Measurements from ENCODE around the gene TRIM72.
A peak's percentile ranks its signal among the peaks of the same experiment; 100 is the strongest.
"Not testable (repeated sequence)": the region's sequence is repeated elsewhere in the genome, so short reads cannot be mapped to it uniquely, and the experiment has no call there.

The TRIM72 gene

GRCh38 chr16:31213877-31214707 is at the start of gene TRIM72:
Gene TRIM72, plus strand, starts transcription at chr16:31214119. Its CDS starts 620 bp downstream, at chr16:31214739.
- no peak for DNase-seq

GRCh38 chr16:31167315-31167714 is 46.6 kb upstream of the TRIM72 start:
- DNase-seq: no peak

GRCh38 chr16:31168848-31169247 is 45.1 kb upstream of the TRIM72 start:
- DNase-seq: no peak

GRCh38 chr16:31170048-31170447 is 43.9 kb upstream of the TRIM72 start:
- not testable (repeated sequence) for DNase-seq

- DNase-seq: peak in 2 of 4 experiments; percentile 11 to 16
These were observed 36.8 kb upstream of the TRIM72 start for GRCh38 chr16:31177136-31177535.

GRCh38 chr16:31179219-31179746 is 34.6 kb upstream of the TRIM72 start:
- DNase-seq: no peak

GRCh38 chr16:31179747-31180459 is 34.0 kb upstream of the TRIM72 start, which contains the start of gene FUS:
Gene FUS, plus strand, starts transcription at chr16:31180139. Its CDS starts 76 bp downstream, at chr16:31180215.
- peak; percentile 84 to 92 (median 84) for DNase-seq

- no peak for DNase-seq
These were observed 32.7 kb upstream of the TRIM72 start for GRCh38 chr16:31181102-31181830.

GRCh38 chr16:31182391-31182790 is 31.5 kb upstream of the TRIM72 start:
- no peak for DNase-seq

- DNase-seq: no peak
These were observed 30.2 kb upstream of the TRIM72 start for GRCh38 chr16:31183432-31184428.

GRCh38 chr16:31184888-31185287 is 29.0 kb upstream of the TRIM72 start:
- DNase-seq: no peak

- no peak for DNase-seq
These were observed 28.6 kb upstream of the TRIM72 start for GRCh38 chr16:31185339-31185738.

- DNase-seq: no peak
These were observed 27.7 kb upstream of the TRIM72 start for GRCh38 chr16:31186176-31186575.

GRCh38 chr16:31186930-31187807 is 26.8 kb upstream of the TRIM72 start:
- no peak for DNase-seq

GRCh38 chr16:31187808-31188189 is 26.1 kb upstream of the TRIM72 start:
- DNase-seq: no peak

- DNase-seq: no peak
These were observed 25.2 kb upstream of the TRIM72 start for GRCh38 chr16:31188450-31189411.

GRCh38 chr16:31189412-31189778 is 24.5 kb upstream of the TRIM72 start:
- no peak for DNase-seq

GRCh38 chr16:31190061-31190460 is 23.9 kb upstream of the TRIM72 start:
- DNase-seq: no peak

GRCh38 chr16:31190818-31191444 is 23.0 kb upstream of the TRIM72 start:
- no peak for DNase-seq

Measured in activated CD4-positive, CD25-positive, alpha-beta regulatory T cell (primary cell).